Stimulated activated effector memory CD8-positive, alpha-beta T cell treated with anti-CD3 and anti-CD28 coated beads, Interleukin-12 subunit alpha, Interleukin-12 subunit beta, amount 100 ng/mL, for 72 hours (primary cell): ENCODE results near the gene TMEM19.
A peak's percentile ranks its signal among the peaks of the same experiment; 100 is the strongest.
"Not testable (repeated sequence)": the region's sequence is repeated elsewhere in the genome, so short reads cannot be mapped to it uniquely, and the experiment has no call there.

ENCODE experiments used
- ATAC-seq: fragments of 150-1000 bp; cut with Tn5 transposase; 2 replicates; pipeline ENCODE4 v1.10.0; 2021
- DNase-seq, 2 donors: peaks; one replicate each; pipeline ENCODE4 v3.0.0; 2021 to 2022; ENCODE audit warnings: low spot score in 2 of 2
- H3K27ac Mint-ChIP-seq: one replicate; pipeline ENCODE4 v1.8.0; 2022; ENCODE audit warnings: mild to moderate bottlenecking, mixed read lengths
- H3K36me3 Mint-ChIP-seq: one replicate; pipeline ENCODE4 v1.8.0; 2022; ENCODE audit warnings: mild to moderate bottlenecking, mixed read lengths
- H3K4me1 Mint-ChIP-seq: one replicate; pipeline ENCODE4 v1.8.0; 2022; ENCODE audit warnings: mixed read lengths
- H3K4me3 Mint-ChIP-seq: one replicate; pipeline ENCODE4 v1.8.0; 2022; ENCODE audit warnings: mild to moderate bottlenecking, mixed read lengths
- H3K9me3 Mint-ChIP-seq: one replicate; pipeline ENCODE4 v1.8.0; 2022; ENCODE audit warnings: mixed read lengths

Gene TMEM19

GRCh38 chr12:71688961-71689570 is 3.2 kb downstream of the TMEM19 start:
- Mint-ChIP-seq H3K4me1 (peaks cover 13% of the 10 kb centered on the region), H3K9me3 (no peaks in the 10 kb centered on the region), H3K27ac (no peak overlapping the region)

GRCh38 chr12:71691504-71692129 is 5.7 kb downstream of the TMEM19 start:
- DNase-seq (no peak), ATAC-seq (no peak)
- H3K4me3 Mint-ChIP-seq: no peak overlapping the region
- peaks cover 16% of the 10 kb centered on the region for H3K4me1 Mint-ChIP-seq
- H3K9me3 Mint-ChIP-seq: no peaks in the 10 kb centered on the region
- no peak overlapping the region for H3K27ac Mint-ChIP-seq
- peaks cover 9% of the 10 kb centered on the region for H3K36me3 Mint-ChIP-seq

More at GRCh38 chr12:71688961-71689570, 3.2 kb downstream of the TMEM19 start:
- no peak overlapping the region for H3K4me3 Mint-ChIP-seq
- ATAC-seq: no peak
- no peak for DNase-seq
- peaks cover 7% of the 10 kb centered on the region for H3K36me3 Mint-ChIP-seq

- no peak overlapping the region for H3K27ac Mint-ChIP-seq
- peaks cover 8% of the 10 kb centered on the region for H3K4me1 Mint-ChIP-seq
These were observed 7.2 kb downstream of the TMEM19 start for GRCh38 chr12:71693126-71693525.

GRCh38 chr12:71693651-71694050 is 7.8 kb downstream of the TMEM19 start:
- H3K4me3 Mint-ChIP-seq, DNase-seq, H3K9me3 Mint-ChIP-seq, ATAC-seq, H3K4me1 Mint-ChIP-seq: not testable (repeated sequence)
- Mint-ChIP-seq H3K27ac (peak overlapping the region; percentile 41), H3K36me3 (peaks cover 27% of the 10 kb centered on the region)

More at GRCh38 chr12:71693126-71693525, 7.2 kb downstream of the TMEM19 start:
- H3K4me3 Mint-ChIP-seq: no peak overlapping the region
- DNase-seq: no peak
- peaks cover 24% of the 10 kb centered on the region for H3K36me3 Mint-ChIP-seq
- H3K9me3 Mint-ChIP-seq: no peaks in the 10 kb centered on the region
- ATAC-seq: no peak

GRCh38 chr12:71694099-71694820 is 8.4 kb downstream of the TMEM19 start:
- no peak for ATAC-seq
- Mint-ChIP-seq H3K27ac (peak overlapping the region; percentile 41), H3K4me3 (no peak overlapping the region)

GRCh38 chr12:71695782-71696181 is 9.9 kb downstream of the TMEM19 start:
- DNase-seq (no peak), ATAC-seq (no peak)
- Mint-ChIP-seq H3K4me1 (peaks cover 6% of the 10 kb centered on the region), H3K4me3 (no peak overlapping the region), H3K36me3 (peaks cover 42% of the 10 kb centered on the region), H3K27ac (no peak overlapping the region), H3K9me3 (no peaks in the 10 kb centered on the region)

More at GRCh38 chr12:71694099-71694820, 8.4 kb downstream of the TMEM19 start:
- Mint-ChIP-seq H3K4me1 (peaks cover 6% of the 10 kb centered on the region), H3K9me3 (no peaks in the 10 kb centered on the region), H3K36me3 (peaks cover 34% of the 10 kb centered on the region)
- DNase-seq: no peak

- H3K4me1 Mint-ChIP-seq, H3K27ac Mint-ChIP-seq, H3K4me3 Mint-ChIP-seq, H3K9me3 Mint-ChIP-seq, DNase-seq, ATAC-seq: not testable (repeated sequence)
- peaks cover 46% of the 10 kb centered on the region for H3K36me3 Mint-ChIP-seq
These were observed 16.3 kb downstream of the TMEM19 start for GRCh38 chr12:71702181-71702580.

- H3K4me3 Mint-ChIP-seq: no peak overlapping the region
- DNase-seq (no peak), ATAC-seq (no peak)
- no peaks in the 10 kb centered on the region for H3K4me1 Mint-ChIP-seq
- no peaks in the 10 kb centered on the region for H3K9me3 Mint-ChIP-seq
- H3K27ac Mint-ChIP-seq: no peak overlapping the region
- peaks cover 42% of the 10 kb centered on the region for H3K36me3 Mint-ChIP-seq
These were observed 16.7 kb downstream of the TMEM19 start for GRCh38 chr12:71702590-71702989.

- no peak for DNase-seq
- ATAC-seq: no peak
- Mint-ChIP-seq H3K4me1 (no peaks in the 10 kb centered on the region), H3K9me3 (no peaks in the 10 kb centered on the region), H3K36me3 (peaks cover 36% of the 10 kb centered on the region), H3K4me3 (no peak overlapping the region), H3K27ac (no peak overlapping the region)
These were observed 17.3 kb downstream of the TMEM19 start for GRCh38 chr12:71703206-71703605.

GRCh38 chr12:71704920-71705319 is 19.0 kb downstream of the TMEM19 start:
- no peaks in the 10 kb centered on the region for H3K9me3 Mint-ChIP-seq
- DNase-seq (no peak), ATAC-seq (no peak)
- H3K4me3 Mint-ChIP-seq: no peak overlapping the region
- peaks cover 20% of the 10 kb centered on the region for H3K36me3 Mint-ChIP-seq
- H3K4me1 Mint-ChIP-seq: no peaks in the 10 kb centered on the region
- H3K27ac Mint-ChIP-seq: no peak overlapping the region

- Mint-ChIP-seq H3K4me3 (no peak overlapping the region), H3K36me3 (peaks cover 6% of the 10 kb centered on the region), H3K4me1 (no peaks in the 10 kb centered on the region), H3K9me3 (peaks cover 16% of the 10 kb centered on the region), H3K27ac (no peak overlapping the region)
- no peak for DNase-seq
- no peak for ATAC-seq
These were observed 22.8 kb downstream of the TMEM19 start for GRCh38 chr12:71708658-71709057.

GRCh38 chr12:71710276-71711125 is 24.6 kb downstream of the TMEM19 start:
- DNase-seq (no peak), ATAC-seq (peak; percentile 67)
- Mint-ChIP-seq H3K27ac (no peak overlapping the region), H3K36me3 (no peaks in the 10 kb centered on the region), H3K4me1 (no peaks in the 10 kb centered on the region), H3K4me3 (no peak overlapping the region), H3K9me3 (peaks cover 21% of the 10 kb centered on the region)

GRCh38 chr12:71718611-71719010 is 32.7 kb downstream of the TMEM19 start:
- Mint-ChIP-seq H3K4me3 (no peak overlapping the region), H3K4me1 (no peaks in the 10 kb centered on the region), H3K27ac (no peak overlapping the region), H3K36me3 (no peaks in the 10 kb centered on the region), H3K9me3 (peaks cover 10% of the 10 kb centered on the region)
- DNase-seq: no peak
- ATAC-seq: no peak

GRCh38 chr12:71719647-71720370 is 33.9 kb downstream of the TMEM19 start:
- no peak for ATAC-seq
- Mint-ChIP-seq H3K4me1 (no peaks in the 10 kb centered on the region), H3K4me3 (no peak overlapping the region), H3K9me3 (peaks cover 5% of the 10 kb centered on the region), H3K27ac (no peak overlapping the region), H3K36me3 (no peaks in the 10 kb centered on the region)
- no peak for DNase-seq
